Measurements from ENCODE around the gene VPS54.

DNA sequence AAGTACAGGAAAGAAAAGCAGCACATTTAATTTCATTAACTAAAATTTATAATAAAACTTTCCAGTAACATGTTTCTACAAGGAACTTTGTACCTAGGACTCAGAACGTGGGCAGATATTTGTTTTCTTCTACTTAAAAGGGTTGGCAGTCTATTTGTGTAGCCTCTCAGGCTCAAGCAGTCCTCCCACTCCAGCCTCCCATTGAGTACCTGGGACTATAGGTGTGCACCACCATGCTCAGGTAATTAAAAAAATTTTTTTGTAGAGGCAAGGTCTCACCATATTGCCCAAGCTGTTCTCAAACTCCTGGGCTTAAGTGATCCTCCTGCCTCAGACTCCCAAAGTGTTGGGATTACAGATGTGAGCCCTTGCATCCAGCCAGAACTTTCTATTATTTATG is 140.7 kb downstream of the VPS54 start:
- TF ChIP-seq POLR2A (IDR thresholded peaks at IDR 0.05; ENCODE audit: low read depth, low read length) (no peak), POLR2AphosphoS5 (IDR thresholded peaks at IDR 0.05; ENCODE audit: low read depth, low read length) (no peak), SPI1 (IDR thresholded peaks at IDR 0.05; ENCODE audit: low read depth, low read length) (no peak)
